SK-N-SH treated with all-trans-retinoic acid at 6 μM for 48 hours (cell line): ENCODE measurements around the gene CDK14.

Source experiments
- ATAC-seq: fragments of 200-7000 bp; cut with Tn5 transposase; 3 replicates; pipeline ENCODE4 v1.9.1; 2020; ENCODE audit warnings: mild to moderate bottlenecking, moderate library complexity
- ARNTL ChIP-seq: fragments of 450-650 bp; formaldehyde crosslinking; IDR thresholded peaks from 2 replicates; pipeline ENCODE4 v1.5.0; 2020; ENCODE audit warnings: low read depth, mild to moderate bottlenecking, moderate library complexity, borderline replicate concordance
- BACH2 ChIP-seq: fragments of 250-450 bp; sonication (Bioruptor Pico); IDR thresholded peaks from 2 replicates; pipeline ENCODE4 v1.9.0; 2021; ENCODE audit warnings: mild to moderate bottlenecking, borderline replicate concordance
- CSDC2 ChIP-seq: fragments of 250-450 bp; sonication (Bioruptor Pico); IDR thresholded peaks from 2 replicates; pipeline ENCODE4 v1.5.0; 2020; ENCODE audit warnings: mild to moderate bottlenecking, moderate library complexity
- ESRRG ChIP-seq: fragments of 250-450 bp; sonication (Bioruptor Pico); IDR thresholded peaks from 2 replicates; pipeline ENCODE4 v1.6.1; 2021; ENCODE audit warnings: mild to moderate bottlenecking
- GLIS3 ChIP-seq: fragments of 250-450 bp; sonication (Bioruptor Pico); IDR thresholded peaks from 2 replicates; pipeline ENCODE4 v1.5.0; 2020; ENCODE audit warnings: mild to moderate bottlenecking, moderate library complexity
- OSR1 ChIP-seq: fragments of 250-450 bp; sonication (Bioruptor Pico); IDR thresholded peaks from 2 replicates; pipeline ENCODE4 v1.8.0; 2022; ENCODE audit warnings: moderate library complexity, mild to moderate bottlenecking, inconsistent platforms
- PATZ1 ChIP-seq: fragments of 250-450 bp; sonication (Bioruptor Pico); IDR thresholded peaks from 2 replicates; pipeline ENCODE4 v1.8.0; 2020; ENCODE audit warnings: mild to moderate bottlenecking, moderate library complexity, borderline replicate concordance
- POU6F1 ChIP-seq: fragments of 250-450 bp; sonication (Bioruptor Pico); IDR thresholded peaks from 2 replicates; pipeline ENCODE4 v1.8.0; 2021; ENCODE audit warnings: low read depth, mild to moderate bottlenecking, moderate library complexity, borderline replicate concordance
- PPARA ChIP-seq: fragments of 250-450 bp; sonication (Bioruptor Pico); IDR thresholded peaks from 2 replicates; pipeline ENCODE4 v1.5.0; 2020; ENCODE audit warnings: mild to moderate bottlenecking, borderline replicate concordance
- RARB ChIP-seq: fragments of 250-450 bp; sonication (Bioruptor Pico); IDR thresholded peaks from 2 replicates; pipeline ENCODE4 v1.8.0; 2021; ENCODE audit warnings: mild to moderate bottlenecking, moderate library complexity
- SNAI2 ChIP-seq: fragments of 250-450 bp; sonication (Bioruptor Pico); IDR thresholded peaks from 2 replicates; pipeline ENCODE4 v1.5.0; 2020; ENCODE audit warnings: mild to moderate bottlenecking, moderate library complexity
- TCF4 ChIP-seq: fragments of 250-450 bp; sonication (Bioruptor Pico); IDR thresholded peaks from 2 replicates; pipeline ENCODE4 v1.8.0; 2021; ENCODE audit warnings: mild to moderate bottlenecking, moderate library complexity, borderline replicate concordance
- TOX ChIP-seq: fragments of 250-450 bp; sonication (Bioruptor Pico); IDR thresholded peaks from 2 replicates; pipeline ENCODE4 v1.8.0; 2021; ENCODE audit warnings: mild to moderate bottlenecking, moderate library complexity, borderline replicate concordance
- TSHZ2 ChIP-seq: fragments of 250-450 bp; sonication (Bioruptor Pico); IDR thresholded peaks from 2 replicates; pipeline ENCODE4 v1.5.0; 2020; ENCODE audit warnings: mild to moderate bottlenecking, moderate library complexity
- ZC3H10 ChIP-seq: fragments of 250-450 bp; sonication (Bioruptor Pico); IDR thresholded peaks from 2 replicates; pipeline ENCODE4 v1.5.1; 2021; ENCODE audit warnings: mild to moderate bottlenecking, moderate library complexity
- ZFP3 ChIP-seq: fragments of 250-450 bp; sonication (Bioruptor Pico); IDR thresholded peaks from 2 replicates; pipeline ENCODE4 v1.5.0; 2020; ENCODE audit warnings: mild to moderate bottlenecking, moderate library complexity
- ZFP30 ChIP-seq: fragments of 450-650 bp; formaldehyde crosslinking; IDR thresholded peaks from 2 replicates; pipeline ENCODE4 v1.5.0; 2022; ENCODE audit warnings: mild to moderate bottlenecking, moderate library complexity
- ZNF70 ChIP-seq: fragments of 450-650 bp; formaldehyde crosslinking; IDR thresholded peaks from 2 replicates; pipeline ENCODE4 v1.5.0; 2020; ENCODE audit warnings: mild to moderate bottlenecking, moderate library complexity
- ZNF8 ChIP-seq: fragments of 450-650 bp; formaldehyde crosslinking; IDR thresholded peaks from 2 replicates; pipeline ENCODE4 v1.5.0; 2020; ENCODE audit warnings: mild to moderate bottlenecking, moderate library complexity
- TF ChIP-seq, protein P1 (sequence below): fragments of 250-450 bp; sonication (Bioruptor Pico); IDR thresholded peaks from 2 replicates; pipeline ENCODE4 v1.5.1; 2020; ENCODE audit warnings: low read depth, mild to moderate bottlenecking, moderate library complexity

Gene CDK14

DNA sequence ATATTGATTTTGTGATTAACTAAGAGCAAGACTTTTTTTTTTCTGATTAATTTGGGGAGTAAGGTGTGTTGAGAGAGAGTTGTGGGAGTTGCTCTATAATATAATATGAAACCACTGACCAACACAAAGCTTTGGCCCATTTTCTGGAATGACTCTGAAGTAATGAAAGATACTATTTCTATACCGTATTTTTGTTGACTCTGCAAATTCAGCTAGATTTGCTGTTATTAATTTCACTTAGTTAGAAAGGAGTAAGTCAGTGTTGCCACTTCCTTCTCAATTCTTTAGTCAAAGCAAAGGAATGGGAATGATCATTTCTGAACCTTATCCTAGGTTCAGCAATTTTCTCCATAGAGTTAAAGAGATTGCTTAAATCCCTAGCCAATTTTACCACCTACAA lies 355.1 kb downstream of the CDK14 start:
- TF ChIP-seq, protein P1, sequence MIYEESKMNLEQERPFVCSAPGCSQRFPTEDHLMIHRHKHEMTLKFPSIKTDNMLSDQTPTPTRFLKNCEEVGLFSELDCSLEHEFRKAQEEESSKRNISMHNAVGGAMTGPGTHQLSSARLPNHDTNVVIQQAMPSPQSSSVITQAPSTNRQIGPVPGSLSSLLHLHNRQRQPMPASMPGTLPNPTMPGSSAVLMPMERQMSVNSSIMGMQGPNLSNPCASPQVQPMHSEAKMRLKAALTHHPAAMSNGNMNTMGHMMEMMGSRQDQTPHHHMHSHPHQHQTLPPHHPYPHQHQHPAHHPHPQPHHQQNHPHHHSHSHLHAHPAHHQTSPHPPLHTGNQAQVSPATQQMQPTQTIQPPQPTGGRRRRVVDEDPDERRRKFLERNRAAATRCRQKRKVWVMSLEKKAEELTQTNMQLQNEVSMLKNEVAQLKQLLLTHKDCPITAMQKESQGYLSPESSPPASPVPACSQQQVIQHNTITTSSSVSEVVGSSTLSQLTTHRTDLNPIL (CRISPR knock-in tag), result no peak
- no peak for TF ChIP-seq ESRRG (CRISPR knock-in tag)
- TF ChIP-seq POU6F1 (CRISPR knock-in tag), result no peak
- no peak for ATAC-seq

- ATAC-seq, result no peak; the same call in 2 of the 3 replicates
These were observed 356.1 kb downstream of the CDK14 start for GRCh38 chr7:90951986-90952954.

DNA sequence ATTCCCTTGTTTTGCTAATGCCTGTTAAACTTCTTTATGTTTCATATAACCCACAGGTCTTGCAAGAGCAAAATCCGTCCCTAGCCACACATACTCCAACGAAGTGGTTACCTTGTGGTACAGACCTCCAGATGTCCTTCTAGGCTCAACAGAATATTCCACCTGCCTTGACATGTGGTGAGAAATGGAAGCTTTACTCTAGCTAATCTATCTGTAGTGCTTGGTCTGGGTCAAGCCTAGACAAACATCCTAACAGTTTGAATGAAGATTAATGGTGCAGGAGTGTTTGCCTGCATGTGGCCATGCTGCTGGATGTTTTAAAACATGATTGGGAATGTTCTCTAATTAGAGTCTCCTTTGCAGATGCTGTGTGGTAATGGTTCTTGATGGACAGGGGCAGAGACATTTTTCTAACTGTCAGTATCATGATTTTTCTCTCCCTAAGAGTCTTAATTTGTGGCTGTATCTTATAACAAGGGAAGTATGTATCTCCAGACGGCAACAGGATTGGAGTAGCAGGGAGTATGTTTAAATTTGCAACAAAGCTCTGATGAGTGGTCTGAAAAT lies 359.6 kb downstream of the CDK14 start:
- ATAC-seq, result no peak

More at GRCh38 chr7:90951986-90952954, 356.1 kb downstream of the CDK14 start:
- TF ChIP-seq ZFP3 (CRISPR knock-in tag), result no peak
- no peak for TF ChIP-seq OSR1 (CRISPR knock-in tag)
- no peak for TF ChIP-seq POU6F1 (CRISPR knock-in tag)
- TF ChIP-seq TSHZ2 (CRISPR knock-in tag), result no peak
- TF ChIP-seq SNAI2 (CRISPR knock-in tag), result no peak
- TF ChIP-seq, protein P1 (CRISPR knock-in tag), result no peak
- TF ChIP-seq TOX (CRISPR knock-in tag), result no peak
- no peak for TF ChIP-seq ZC3H10
- TF ChIP-seq GLIS3, result no peak
- no peak for TF ChIP-seq ZNF8
- TF ChIP-seq ESRRG (CRISPR knock-in tag), result no peak
- TF ChIP-seq ARNTL (CRISPR knock-in tag), result no peak
- TF ChIP-seq CSDC2 (CRISPR knock-in tag), result no peak
- no peak for TF ChIP-seq PPARA (CRISPR knock-in tag)
- TF ChIP-seq RARB, result no peak
- no peak for TF ChIP-seq ZNF70
- TF ChIP-seq BACH2, result no peak

More for the DNA sequence above, 359.6 kb downstream of the CDK14 start:
- TF ChIP-seq TCF4 (CRISPR knock-in tag), result no peak
- TF ChIP-seq ZNF70, result no peak
- no peak for TF ChIP-seq ZFP3 (CRISPR knock-in tag)
- TF ChIP-seq TOX (CRISPR knock-in tag), result no peak
- no peak for TF ChIP-seq PPARA (CRISPR knock-in tag)
- no peak for TF ChIP-seq RARB
- no peak for TF ChIP-seq ZFP30
- no peak for TF ChIP-seq PATZ1
- TF ChIP-seq, all 23 proteins: peak for 0
